Measurements from ENCODE around the gene IL4R.
"Not testable (repeated sequence)": the region's sequence is repeated elsewhere in the genome, so short reads cannot be mapped to it uniquely, and the experiment has no call there.

GRCh38 chr16:27409958-27410357 lies 96.2 kb downstream of the IL4R start:
- not testable (repeated sequence) for TF ChIP-seq CTCF (IDR thresholded peaks at IDR 0.05; ENCODE audit: control extremely low read depth in 1 of 3, insufficient read depth in 1 of 3, low read depth in 1 of 3, low read length in 3 of 3); ZNF274 (IDR thresholded peaks at IDR 0.05; ENCODE audit: borderline replicate concordance, extremely low read depth, low read length); CHD1 (IDR thresholded peaks at IDR 0.05; ENCODE audit: low read depth, low read length); NRF1 (IDR thresholded peaks at IDR 0.05; ENCODE audit: low read depth, low read length); HDAC6 (IDR thresholded peaks at IDR 0.05; ENCODE audit: low read depth, low read length)

All from H1 (cell line).